Esophagus muscularis mucosa (tissue), 4 donors: ENCODE results near the gene SYVN1. TPM values are rescaled to one million over a fixed set of nuclear protein-coding genes. Genes with fewer than 3 reads are reported as not detected.

Experiments
- DNase-seq: peaks from one replicate; pipeline ENCODE4 v3.0.0-alpha.2; 2017; ENCODE audit errors: extremely low spot score
- H3K27ac ChIP-seq, 4 donors: fragments of 200-600 bp; sonication (generic); replicated peaks in 1 of 4; 1 replicate in 3 of 4; 2 replicates in 1 of 4; pipeline ENCODE4 v1.5.1; 2016 to 2019; ENCODE audit warnings: mild to moderate bottlenecking in 1 of 4
- H3K27me3 ChIP-seq, 4 donors: fragments of 200-600 bp; sonication (generic); one replicate each; pipeline versions ENCODE4 v1.5.1 to v1.6.0; 2016 to 2019
- H3K36me3 ChIP-seq, 4 donors: fragments of 200-600 bp; sonication (generic); one replicate each; pipeline ENCODE4 v1.5.1; 2016 to 2019
- H3K4me1 ChIP-seq, 4 donors: fragments of 200-600 bp; sonication (generic); one replicate each; pipeline ENCODE4 v1.5.1; 2016 to 2019
- H3K4me3 ChIP-seq, 4 donors: fragments of 200-600 bp; sonication (generic); 1 replicate in 2 of 4; 2 replicates in 2 of 4; pipeline ENCODE4 v1.5.1; 2016 to 2019; ENCODE audit warnings: mild to moderate bottlenecking in 4 of 4, moderate library complexity in 1 of 4
- H3K9me3 ChIP-seq, 4 donors: fragments of 200-600 bp; sonication (generic); 1 replicate in 3 of 4; 2 replicates in 1 of 4; pipeline ENCODE4 v1.5.1; 2016 to 2019
- CTCF ChIP-seq, 3 experiments: fragments of 200-600 bp in 2 of 3; fragments of 450-650 bp in 1 of 3; sonication (generic) in 2 of 3; IDR thresholded peaks; one replicate each; pipeline ENCODE4 v1.5.1; 2017 to 2019; ENCODE audit warnings: antibody characterized with exemption in 3 of 3, mild to moderate bottlenecking in 2 of 3, moderate library complexity in 1 of 3
- EP300 ChIP-seq: sonication (generic); formaldehyde crosslinking; IDR thresholded peaks from one replicate; pipeline ENCODE4 v1.6.1; 2017; ENCODE audit warnings: antibody characterized with exemption
- POLR2A ChIP-seq: fragments of 450-650 bp; IDR thresholded peaks from one replicate; pipeline ENCODE4 v1.6.1; 2017; ENCODE audit warnings: antibody characterized with exemption, moderate library complexity, mild to moderate bottlenecking, low read depth
- POLR2AphosphoS5 ChIP-seq, 2 donors: sonication (generic); formaldehyde crosslinking; IDR thresholded peaks; one replicate each; pipeline ENCODE4 v1.6.1; 2017; ENCODE audit warnings: antibody characterized with exemption in 2 of 2
- WGBS: methylation state at CpG from one replicate; pipeline ENCODE4 v1.1.5; 2018; 5-methylcytosine and 5-hydroxymethylcytosine counted together
- intact Hi-C: fragments of 100-400 bp; cut with DNase I; formaldehyde crosslinking; loops from one replicate; pipeline ENCODE4 v1.15.1; 2023
- total RNA-seq, 4 donors: library from RNA; depleted of rRNA; stranded (reverse); fragments of >200 nt; gene quantifications; one replicate each; pipeline versions ENCODE4 v1.1.0 to v1.2.1, GENCODE V29; 2016

SYVN1 gene
- total RNA-seq, 4 donors from 2014 or later, result 24.1 to 39.5 (median 27.5) TPM

GRCh38 chr11:65147352-65148075, 13.2 kb upstream of the SYVN1 start:
- no peaks in the 10 kb centered on the region for H3K27me3 ChIP-seq
- no peaks in the 10 kb centered on the region for H3K9me3 ChIP-seq
- H3K4me3 ChIP-seq, result no peak overlapping the region
- TF ChIP-seq CTCF (IDR thresholded peaks at IDR 0.05) (no peak), EP300 (no peak), POLR2AphosphoS5 (IDR thresholded peaks at IDR 0.05) (no peak), POLR2A (no peak)
- no peaks in the 10 kb centered on the region for H3K36me3 ChIP-seq
- DNase-seq, result no peak
- WGBS, result 82% methylated on average over 2 of the region's 2 CpGs
- H3K4me1 ChIP-seq, result peaks cover 4 to 13% (median 10%) of the 10 kb centered on the region in 4 donors
- intact Hi-C loops, result no loop called here
- H3K27ac ChIP-seq, result no peak overlapping the region

GRCh38 chr11:65141896-65142494, 7.7 kb upstream of the SYVN1 start:
- no peak for DNase-seq
- Histone ChIP-seq H3K27ac (no peak overlapping the region), H3K36me3 (no peaks in the 10 kb centered on the region), H3K4me1 (no peaks in the 10 kb centered on the region), H3K9me3 (no peaks in the 10 kb centered on the region), H3K27me3 (no peaks in the 10 kb centered on the region), H3K4me3 (no peak overlapping the region)
- 83% methylated on average over 7 of the region's 7 CpGs for WGBS
- no peak for TF ChIP-seq CTCF (IDR thresholded peaks at IDR 0.05)
- no peak for TF ChIP-seq POLR2A
- TF ChIP-seq POLR2AphosphoS5 (IDR thresholded peaks at IDR 0.05), result no peak
- TF ChIP-seq EP300, result no peak
- intact Hi-C loops, result no loop called here

GRCh38 chr11:65136515-65137096, 2.3 kb upstream of the SYVN1 start:
- H3K27ac ChIP-seq, result no peak overlapping the region
- intact Hi-C loops, result no loop called here
- H3K36me3 ChIP-seq, result peaks cover 0 to 16% (median 15%) of the 10 kb centered on the region in 4 donors
- WGBS, result 91% methylated on average over 15 of the region's 15 CpGs
- no peak overlapping the region for H3K4me3 ChIP-seq
- H3K4me1 ChIP-seq, result peaks cover 26 to 39% (median 32%) of the 10 kb centered on the region in 4 donors
- TF ChIP-seq POLR2A (no peak), EP300 (no peak), POLR2AphosphoS5 (IDR thresholded peaks at IDR 0.05) (no peak), CTCF (IDR thresholded peaks at IDR 0.05) (no peak)
- H3K9me3 ChIP-seq, result no peaks in the 10 kb centered on the region
- DNase-seq, result no peak
- H3K27me3 ChIP-seq, result no peaks in the 10 kb centered on the region

DNA sequence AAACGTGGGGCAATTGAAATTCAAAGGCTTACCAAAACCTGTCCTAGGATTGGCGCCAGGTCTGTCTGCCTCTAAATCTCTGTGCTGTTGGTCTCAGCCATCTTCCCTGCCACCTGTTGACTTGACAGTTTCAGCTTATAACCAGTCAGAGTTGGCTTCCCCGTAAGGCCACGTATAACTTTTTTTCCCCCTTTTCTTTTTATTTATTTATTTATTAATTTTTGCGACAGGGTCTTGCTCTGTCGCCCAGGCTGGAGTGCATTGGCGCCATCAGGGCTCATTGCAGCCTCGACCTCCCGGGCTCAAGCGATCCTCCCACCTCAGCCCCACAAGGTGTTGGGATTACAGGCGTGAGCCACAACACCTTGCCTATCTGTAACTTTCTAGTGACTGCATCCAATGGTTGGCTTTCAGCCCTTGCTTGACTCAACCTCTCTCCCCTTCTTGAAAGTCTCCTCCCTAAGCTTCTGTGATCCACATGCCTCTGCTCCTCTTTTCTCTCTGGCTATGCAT, 1.4 kb upstream of the SYVN1 start:
- intact Hi-C loops, result no loop called here
- whole genome bisulfite sequencing, result 50% methylated on average over 11 of the region's 11 CpGs
- Histone ChIP-seq H3K4me3 (peak overlapping the region; percentile 84 to 96 (median 94)), H3K9me3 (no peaks in the 10 kb centered on the region), H3K36me3 (peaks cover 8 to 25% (median 24%) of the 10 kb centered on the region in 4 donors), H3K27ac (peak overlapping the region; percentile 94 to 98 (median 98)), H3K27me3 (no peaks in the 10 kb centered on the region), H3K4me1 (peaks cover 26 to 39% (median 32%) of the 10 kb centered on the region in 4 donors)
- no peak for DNase-seq
- TF ChIP-seq EP300 (no peak), CTCF (IDR thresholded peaks at IDR 0.05) (no peak), POLR2AphosphoS5 (IDR thresholded peaks at IDR 0.05) (no peak), POLR2A (no peak)
